Natural killer cell treated with Interleukin-12 subunit alpha and Interleukin-12 subunit beta and Interleukin-15 and Interleukin-18, amount 100 ng/mL, for 72 hours (primary cell): Measurements from ENCODE around the gene PSMD11. TPM values are rescaled to one million over a fixed set of nuclear protein-coding genes. Genes with fewer than 3 reads are reported as not detected.
A peak's percentile ranks its signal among the peaks of the same experiment; 100 is the strongest.
"Not testable (repeated sequence)": the region's sequence is repeated elsewhere in the genome, so short reads cannot be mapped to it uniquely, and the experiment has no call there.

Experiments
- ATAC-seq, 2 donors: fragments of 150-1000 bp; cut with Tn5 transposase in 1 of 2; sonication (Bioruptor Pico), chemical (Tn5 transposase) in 1 of 2; 2 replicates each; pipeline ENCODE4 v1.10.0; 2021
- DNase-seq: peaks from one replicate; pipeline ENCODE4 v3.0.0; 2022; ENCODE audit warnings: low spot score
- H3K27ac Mint-ChIP-seq, 2 donors: 1 replicate in 1 of 2; 2 replicates in 1 of 2; pipeline ENCODE4 v1.8.0; 2022; ENCODE audit warnings: mixed read lengths in 2 of 2, mild to moderate bottlenecking in 1 of 2, moderate library complexity in 1 of 2
- H3K27me3 Mint-ChIP-seq, 2 donors: 1 replicate in 1 of 2; 2 replicates in 1 of 2; pipeline ENCODE4 v1.8.0; 2022; ENCODE audit warnings: mixed read lengths in 2 of 2
- H3K36me3 Mint-ChIP-seq: one replicate; pipeline ENCODE4 v1.8.0; 2022; ENCODE audit warnings: mixed read lengths
- H3K4me1 Mint-ChIP-seq, 2 donors: 1 replicate in 1 of 2; 2 replicates in 1 of 2; pipeline ENCODE4 v1.8.0; 2022; ENCODE audit warnings: low read depth in 2 of 2, mixed read lengths in 2 of 2, mild to moderate bottlenecking in 1 of 2
- H3K4me3 Mint-ChIP-seq: one replicate; pipeline ENCODE4 v1.8.0; 2022; ENCODE audit warnings: mixed read lengths
- H3K9me3 Mint-ChIP-seq: 2 replicates; pipeline ENCODE4 v1.8.0; 2022; ENCODE audit warnings: mixed read lengths
- total RNA-seq, 2 donors: library from RNA; stranded (reverse); gene quantifications; one replicate each; pipeline ENCODE4 v1.2.3, GENCODE V29; 2022

Gene PSMD11
- 100 to 1,000 TPM; 179 to 203 TPM for total RNA-seq

- ATAC-seq (peak; percentile 98 to 99), DNase-seq (peak; percentile 99)
- no peaks in the 10 kb centered on the region for H3K9me3 Mint-ChIP-seq
- H3K4me3 Mint-ChIP-seq: peak within 1 kb of the TSS; percentile 90
- H3K36me3 Mint-ChIP-seq: peaks cover 26% of the 10 kb centered on the region
- no peaks in the 10 kb centered on the region for H3K27me3 Mint-ChIP-seq
- H3K27ac Mint-ChIP-seq: peak within 1 kb of the TSS; percentile 80 to 89
- peaks cover 28 to 31% of the 10 kb centered on the region in 2 donors for H3K4me1 Mint-ChIP-seq
These were observed at the start of gene PSMD11 for GRCh38 chr17:32444301-32445073. TSS of gene PSMD11 (plus strand) at chr17:32444510. CDS start at chr17:32444524, 14 bp downstream.

- no peaks in the 10 kb centered on the region for H3K36me3 Mint-ChIP-seq
- H3K27me3 Mint-ChIP-seq: no peaks in the 10 kb centered on the region
- H3K4me1 Mint-ChIP-seq: peaks cover 9 to 10% of the 10 kb centered on the region in 2 donors
- H3K4me3 Mint-ChIP-seq: no peak overlapping the region
- H3K27ac Mint-ChIP-seq: peak overlapping the region in 1 of 2 donors; percentile 53
- no peak for ATAC-seq
- no peaks in the 10 kb centered on the region for H3K9me3 Mint-ChIP-seq
- no peak for DNase-seq
These were observed 48.0 kb upstream of the PSMD11 start for GRCh38 chr17:32396343-32396742.

- peaks cover 4 to 6% of the 10 kb centered on the region in 2 donors for H3K4me1 Mint-ChIP-seq
- DNase-seq (no peak), ATAC-seq (no peak)
- no peak overlapping the region for H3K4me3 Mint-ChIP-seq
- no peaks in the 10 kb centered on the region for H3K36me3 Mint-ChIP-seq
- H3K27ac Mint-ChIP-seq: peak overlapping the region in 1 of 2 donors; percentile 24
- H3K27me3 Mint-ChIP-seq: no peaks in the 10 kb centered on the region
- no peaks in the 10 kb centered on the region for H3K9me3 Mint-ChIP-seq
These were observed 45.4 kb upstream of the PSMD11 start for GRCh38 chr17:32398946-32399345.

- not testable (repeated sequence) for H3K36me3 Mint-ChIP-seq, ATAC-seq, H3K27me3 Mint-ChIP-seq, H3K9me3 Mint-ChIP-seq, H3K4me1 Mint-ChIP-seq, H3K27ac Mint-ChIP-seq, H3K4me3 Mint-ChIP-seq, DNase-seq
These were observed 34.2 kb upstream of the PSMD11 start for GRCh38 chr17:32410085-32410484.

- no peaks in the 10 kb centered on the region for H3K4me1 Mint-ChIP-seq
- H3K27me3 Mint-ChIP-seq: no peaks in the 10 kb centered on the region
- no peak overlapping the region for H3K4me3 Mint-ChIP-seq
- peaks cover 8% of the 10 kb centered on the region for H3K36me3 Mint-ChIP-seq
- no peak overlapping the region for H3K27ac Mint-ChIP-seq
- ATAC-seq (no peak), DNase-seq (no peak)
- H3K9me3 Mint-ChIP-seq: peaks cover 6% of the 10 kb centered on the region
These were observed 17.4 kb upstream of the PSMD11 start for GRCh38 chr17:32426894-32427293.

GRCh38 chr17:32429598-32429997 lies 14.7 kb upstream of the PSMD11 start:
- Mint-ChIP-seq H3K4me1 (no peaks in the 10 kb centered on the region), H3K36me3 (peaks cover 8% of the 10 kb centered on the region), H3K27me3 (no peaks in the 10 kb centered on the region), H3K9me3 (peaks cover 6% of the 10 kb centered on the region), H3K27ac (no peak overlapping the region), H3K4me3 (no peak overlapping the region)
- DNase-seq (no peak), ATAC-seq (no peak)

- H3K36me3 Mint-ChIP-seq: peaks cover 7% of the 10 kb centered on the region
- no peaks in the 10 kb centered on the region for H3K27me3 Mint-ChIP-seq
- H3K4me3 Mint-ChIP-seq: no peak overlapping the region
- no peak for ATAC-seq
- H3K9me3 Mint-ChIP-seq: no peaks in the 10 kb centered on the region
- H3K27ac Mint-ChIP-seq: no peak overlapping the region
- DNase-seq: no peak
- H3K4me1 Mint-ChIP-seq: peaks cover 11 to 13% of the 10 kb centered on the region in 2 donors
These were observed 3.6 kb upstream of the PSMD11 start for GRCh38 chr17:32440722-32441121.

GRCh38 chr17:32441886-32442285 lies 2.4 kb upstream of the PSMD11 start:
- DNase-seq: no peak
- Mint-ChIP-seq H3K9me3 (no peaks in the 10 kb centered on the region), H3K36me3 (peaks cover 16% of the 10 kb centered on the region), H3K27me3 (no peaks in the 10 kb centered on the region), H3K27ac (no peak overlapping the region), H3K4me1 (peaks cover 20 to 23% of the 10 kb centered on the region in 2 donors), H3K4me3 (no peak overlapping the region)
- no peak for ATAC-seq

- H3K4me3 Mint-ChIP-seq: peak overlapping the region; percentile 90
- no peaks in the 10 kb centered on the region for H3K9me3 Mint-ChIP-seq
- H3K27ac Mint-ChIP-seq: peak overlapping the region; percentile 80 to 89
- DNase-seq (no peak), ATAC-seq (no peak)
- H3K4me1 Mint-ChIP-seq: peaks cover 26 to 30% of the 10 kb centered on the region in 2 donors
- peaks cover 23% of the 10 kb centered on the region for H3K36me3 Mint-ChIP-seq
- no peaks in the 10 kb centered on the region for H3K27me3 Mint-ChIP-seq
These were observed 446 bp upstream of the PSMD11 start for GRCh38 chr17:32443827-32444300.

- Mint-ChIP-seq H3K4me3 (peak overlapping the region; percentile 90), H3K36me3 (peaks cover 28% of the 10 kb centered on the region), H3K27me3 (no peaks in the 10 kb centered on the region), H3K27ac (peak overlapping the region; percentile 80 to 89), H3K4me1 (peaks cover 31 to 35% of the 10 kb centered on the region in 2 donors), H3K9me3 (no peaks in the 10 kb centered on the region)
- DNase-seq: peak; percentile 63
- peak; percentile 4 to 35 for ATAC-seq
These were observed 735 bp downstream of the PSMD11 start for GRCh38 chr17:32445074-32445415.

GRCh38 chr17:32445497-32445896 lies 1.2 kb downstream of the PSMD11 start:
- Mint-ChIP-seq H3K36me3 (peaks cover 28% of the 10 kb centered on the region), H3K27me3 (no peaks in the 10 kb centered on the region), H3K27ac (peak overlapping the region; percentile 80 to 89), H3K4me1 (peaks cover 31 to 36% of the 10 kb centered on the region in 2 donors), H3K9me3 (no peaks in the 10 kb centered on the region), H3K4me3 (peak overlapping the region; percentile 90)
- DNase-seq (no peak), ATAC-seq (no peak)

- H3K27me3 Mint-ChIP-seq: no peaks in the 10 kb centered on the region
- peak overlapping the region; percentile 90 for H3K4me3 Mint-ChIP-seq
- peak overlapping the region; percentile 80 to 89 for H3K27ac Mint-ChIP-seq
- DNase-seq: no peak
- H3K4me1 Mint-ChIP-seq: peaks cover 31 to 39% of the 10 kb centered on the region in 2 donors
- peaks cover 28% of the 10 kb centered on the region for H3K36me3 Mint-ChIP-seq
- H3K9me3 Mint-ChIP-seq: no peaks in the 10 kb centered on the region
- ATAC-seq: no peak
These were observed 1.7 kb downstream of the PSMD11 start for GRCh38 chr17:32445971-32446370.

- Mint-ChIP-seq H3K4me1 (peaks cover 31 to 39% of the 10 kb centered on the region in 2 donors), H3K36me3 (peaks cover 28% of the 10 kb centered on the region), H3K27ac (peak overlapping the region; percentile 80 to 89), H3K4me3 (peak overlapping the region; percentile 90), H3K9me3 (no peaks in the 10 kb centered on the region), H3K27me3 (no peaks in the 10 kb centered on the region)
- no peak for ATAC-seq
- DNase-seq: no peak
These were observed 2.6 kb downstream of the PSMD11 start for GRCh38 chr17:32446949-32447348.

- H3K4me1 Mint-ChIP-seq: peaks cover 38 to 41% of the 10 kb centered on the region in 2 donors
- H3K27ac Mint-ChIP-seq: no peak overlapping the region
- no peaks in the 10 kb centered on the region for H3K9me3 Mint-ChIP-seq
These were observed 5.7 kb downstream of the PSMD11 start for GRCh38 chr17:32449963-32450362.

More at GRCh38 chr17:32449963-32450362, 5.7 kb downstream of the PSMD11 start:
- Mint-ChIP-seq H3K4me3 (no peak overlapping the region), H3K36me3 (peaks cover 55% of the 10 kb centered on the region), H3K27me3 (no peaks in the 10 kb centered on the region)
- DNase-seq (no peak), ATAC-seq (no peak)
